Activated T-cell treated with anti-CD3 and anti-CD28 coated beads, Interleukin-2, amount 50 U/mL, for 1 hour (primary cell): Measurements from ENCODE around the gene KBTBD12.
"Not testable (repeated sequence)": the region's sequence is repeated elsewhere in the genome, so short reads cannot be mapped to it uniquely, and the experiment has no call there.

Experiments
- DNase-seq: peaks from one replicate; pipeline ENCODE4 v3.0.0-alpha.2; 2020

Gene KBTBD12

GRCh38 chr3:127903611-127904375 lies 11.2 kb upstream of the KBTBD12 start:
- no peak for DNase-seq

DNA sequence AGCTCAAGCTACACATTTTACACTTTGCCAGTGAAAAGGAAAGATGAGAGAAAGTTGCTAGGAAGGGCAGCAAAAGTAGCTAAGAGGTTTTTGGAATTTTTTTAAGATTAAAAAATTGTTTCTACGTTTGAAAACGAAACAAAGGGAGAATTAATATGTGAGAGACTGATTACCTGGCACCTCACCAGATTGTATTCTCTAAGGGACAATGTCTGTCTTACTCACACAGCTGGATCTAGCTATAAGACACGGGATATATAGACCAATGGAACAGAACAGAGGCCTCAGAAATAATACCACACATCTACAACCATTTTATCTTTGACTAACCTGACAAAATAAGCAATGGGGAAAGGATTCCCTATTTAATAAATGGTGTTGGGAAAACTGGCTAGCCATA lies 9.5 kb upstream of the KBTBD12 start:
- no peak for DNase-seq

DNA sequence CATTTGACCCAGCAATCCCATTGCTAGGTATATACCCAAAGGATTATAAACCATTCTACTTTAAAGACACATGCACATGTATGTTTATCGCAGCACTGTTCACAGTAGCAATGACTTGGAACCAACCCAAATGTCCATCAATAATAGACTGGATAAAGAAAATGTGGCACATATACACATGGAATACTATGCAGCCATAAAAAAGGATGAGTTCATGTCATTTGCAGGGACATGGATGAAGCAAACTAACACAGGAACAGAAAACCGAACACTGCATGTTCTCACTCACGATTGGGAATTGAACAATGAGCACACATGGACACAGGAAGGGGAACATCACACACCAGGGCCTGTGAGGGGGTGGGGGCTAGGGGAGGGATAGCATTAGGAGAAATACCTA lies 8.4 kb upstream of the KBTBD12 start:
- DNase-seq, result not testable (repeated sequence)

DNA sequence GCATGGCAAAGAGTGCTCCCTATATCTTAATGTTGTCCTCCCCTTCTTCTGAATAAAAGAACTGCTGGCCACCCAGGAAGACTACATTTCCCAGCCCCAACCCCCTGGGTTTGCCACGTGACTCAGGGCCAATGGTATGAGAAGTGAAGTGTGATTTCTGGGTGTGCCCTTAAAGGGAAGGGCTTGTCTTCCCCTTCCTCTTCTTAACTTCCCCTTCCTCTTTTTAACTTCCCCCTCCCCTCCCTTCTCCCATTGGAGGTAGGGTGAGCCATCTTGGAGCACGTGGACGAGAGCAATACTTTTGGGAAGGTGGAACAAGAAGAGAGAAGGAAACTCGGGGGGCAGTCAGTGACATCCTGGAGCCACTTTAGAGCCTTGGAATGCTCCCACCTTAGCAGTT lies 6.8 kb upstream of the KBTBD12 start:
- DNase-seq, result no peak

DNA sequence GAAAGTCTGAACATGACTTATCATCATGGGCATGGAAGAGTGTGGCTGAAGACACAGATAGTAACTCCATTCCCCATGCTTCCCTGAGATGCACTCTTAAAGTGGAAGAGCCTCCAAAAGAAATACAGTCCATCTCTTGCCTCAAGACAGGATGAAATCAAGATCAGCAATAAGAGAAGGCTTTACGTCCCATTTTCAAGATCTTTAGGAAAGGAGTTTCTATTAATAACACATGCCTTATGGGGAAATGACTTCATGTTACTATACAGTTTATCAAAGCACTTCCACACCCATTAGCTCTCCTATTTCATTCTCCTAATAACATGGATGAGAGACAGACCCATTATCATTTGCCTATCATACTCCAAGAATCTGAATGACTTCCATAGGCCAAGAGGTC lies 6.1 kb upstream of the KBTBD12 start:
- DNase-seq, result no peak

- DNase-seq, result no peak
Measured at GRCh38 chr3:127909646-127910045, 5.4 kb upstream of the KBTBD12 start.

DNA sequence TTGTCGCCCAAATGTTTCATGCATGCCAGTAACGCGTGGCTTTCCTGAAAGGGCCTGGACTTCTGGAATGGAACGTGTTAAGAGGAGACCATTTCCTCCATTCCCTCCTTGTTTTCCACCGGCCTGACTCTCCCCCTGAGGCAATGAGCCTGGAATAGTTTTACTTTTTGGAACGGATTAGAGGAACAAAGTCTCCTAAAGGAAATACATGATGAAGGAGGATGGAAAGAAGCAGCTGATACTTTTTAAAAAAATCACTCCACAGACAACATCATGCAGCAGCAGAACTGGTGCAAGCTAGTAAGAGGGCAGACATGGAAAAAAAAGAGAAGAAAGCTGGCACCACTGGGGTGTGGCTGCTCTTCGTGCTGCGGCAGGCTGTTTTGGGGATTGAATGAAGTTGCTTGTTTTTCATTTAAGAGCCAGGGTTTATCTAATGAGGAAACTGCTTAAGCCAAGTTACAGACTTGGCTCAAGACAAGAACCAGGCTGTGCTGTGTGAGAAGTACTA lies 3.6 kb upstream of the KBTBD12 start:
- no peak for DNase-seq

DNA sequence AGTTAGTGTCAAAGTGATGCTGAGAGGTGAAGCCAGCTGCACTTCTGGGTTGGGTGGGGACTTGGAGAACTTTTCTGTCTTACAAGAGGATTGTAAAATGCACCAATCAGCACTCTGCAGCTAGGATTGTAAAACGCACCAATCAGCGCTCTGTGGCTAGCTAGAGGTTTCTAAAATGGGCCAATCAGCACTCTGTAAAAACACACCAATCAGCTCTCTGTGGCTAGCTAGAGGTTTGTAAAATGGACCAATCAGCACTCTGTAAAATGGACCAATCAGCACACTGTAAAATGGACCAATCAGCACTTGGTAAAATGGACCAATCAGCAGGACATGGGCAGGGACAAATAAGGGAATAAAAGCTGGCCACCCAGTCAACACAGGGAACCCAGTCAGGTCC lies 1.2 kb upstream of the KBTBD12 start:
- not testable (repeated sequence) for DNase-seq

GRCh38 chr3:127914584-127914983 lies 448 bp upstream of the KBTBD12 start:
- no peak for DNase-seq

- DNase-seq, result no peak
Measured at GRCh38 chr3:127915937-127916493, 983 bp downstream of the KBTBD12 start.

GRCh38 chr3:127920738-127921137 lies 5.7 kb downstream of the KBTBD12 start:
- no peak for DNase-seq

- DNase-seq, result no peak
Measured at GRCh38 chr3:127923611-127924010, 8.6 kb downstream of the KBTBD12 start.

- no peak for DNase-seq
Measured at GRCh38 chr3:127925384-127925783, 10.4 kb downstream of the KBTBD12 start.

DNA sequence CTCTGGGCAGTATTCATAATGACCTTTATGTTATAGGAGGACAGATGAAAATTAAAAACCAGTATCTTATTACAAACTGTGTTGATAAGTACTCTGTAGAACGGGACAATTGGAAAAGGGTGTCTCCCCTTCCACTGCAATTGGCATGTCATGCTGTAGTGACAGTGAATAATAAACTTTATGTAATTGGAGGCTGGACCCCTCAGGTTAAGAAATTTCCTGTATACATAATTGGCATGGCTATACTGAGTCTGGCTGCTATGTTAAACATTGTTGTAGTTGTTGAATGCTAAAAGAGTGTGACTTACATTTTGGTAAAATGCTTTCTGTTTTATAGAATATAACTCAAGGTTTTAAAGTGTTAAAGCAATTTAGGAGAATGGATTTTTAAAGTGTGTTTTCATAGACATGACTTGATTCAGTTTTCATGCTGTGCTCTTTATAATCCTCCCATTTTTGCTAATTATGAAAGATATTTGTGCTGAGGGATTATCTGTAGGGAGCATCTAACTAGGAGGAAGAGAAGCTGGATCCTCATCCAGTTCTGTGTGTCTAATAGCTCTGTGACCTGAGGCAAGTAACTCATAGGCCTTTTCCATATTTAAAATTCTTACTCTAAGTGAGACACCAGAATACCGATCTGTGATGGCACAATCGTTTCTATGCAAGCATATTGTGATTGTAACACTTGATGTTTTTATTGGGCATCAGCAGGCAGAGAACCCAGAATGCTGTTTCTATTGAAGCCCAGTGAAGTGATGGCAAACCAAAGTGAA lies 13.0 kb downstream of the KBTBD12 start:
- no peak for DNase-seq

DNA sequence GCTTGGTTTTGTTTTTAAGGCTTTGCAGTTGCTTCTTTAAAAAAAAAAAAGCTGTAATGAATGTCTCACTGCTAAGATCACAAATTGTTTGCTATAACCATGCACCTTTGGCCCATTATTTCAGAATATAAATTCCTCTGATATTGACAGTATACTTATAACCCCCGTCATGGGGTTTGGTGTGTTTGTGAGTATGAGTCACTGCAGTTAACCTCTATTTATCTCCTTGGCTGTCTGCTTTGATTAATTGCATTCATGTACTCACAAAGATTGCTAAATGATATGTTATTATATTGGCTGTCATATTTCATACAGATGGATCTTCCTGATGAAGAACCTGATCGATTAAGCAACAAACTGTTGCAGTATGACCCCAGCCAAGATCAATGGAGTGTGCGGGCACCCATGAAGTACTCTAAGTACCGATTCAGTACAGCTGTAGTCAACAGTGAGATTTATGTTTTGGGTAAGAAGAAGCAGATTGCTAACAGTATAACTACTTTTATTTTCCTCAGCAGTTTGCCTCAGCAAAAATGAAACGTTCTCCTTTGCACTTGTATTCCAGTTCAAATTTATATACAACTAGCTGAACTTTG lies 14.9 kb downstream of the KBTBD12 start:
- no peak for DNase-seq

GRCh38 chr3:127933396-127933795 lies 18.4 kb downstream of the KBTBD12 start:
- DNase-seq, result no peak

DNA sequence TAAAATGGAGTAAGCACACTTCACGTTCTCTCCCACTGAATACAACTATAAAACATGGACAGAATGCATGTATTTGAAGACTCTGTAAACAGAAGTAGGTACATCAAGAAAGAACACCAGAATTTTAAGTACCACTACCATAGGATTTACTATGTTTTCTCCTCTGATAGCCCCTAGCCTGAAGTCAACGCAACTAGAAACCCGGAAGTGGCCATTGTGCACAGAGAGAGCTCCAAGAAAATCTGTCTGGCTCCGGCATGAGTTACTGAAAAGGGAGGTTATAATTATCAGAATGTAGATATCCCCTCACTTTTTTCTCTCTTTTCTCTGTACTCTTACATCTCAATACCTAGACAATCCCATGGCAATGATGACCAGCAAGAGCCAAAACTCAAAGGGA lies 23.8 kb downstream of the KBTBD12 start:
- no peak for DNase-seq

DNA sequence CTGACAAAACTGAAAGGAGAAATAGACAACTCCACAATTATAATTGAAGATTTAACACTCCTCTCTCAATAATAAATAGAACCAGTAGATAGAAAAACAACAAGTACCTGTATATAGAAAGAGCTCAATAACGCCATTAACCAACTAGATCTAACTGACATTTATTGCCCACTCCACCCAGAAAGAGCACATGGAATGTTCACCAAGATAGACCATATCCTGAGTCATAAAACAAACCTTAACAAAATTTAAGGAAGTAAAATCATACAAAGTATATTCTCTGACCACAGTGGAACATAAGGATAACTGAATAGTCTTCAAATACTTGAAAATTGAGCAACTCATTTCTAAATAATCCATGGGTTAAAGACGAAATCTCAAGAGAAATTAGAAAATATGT lies 25.1 kb downstream of the KBTBD12 start:
- no peak for DNase-seq

- no peak for DNase-seq
Measured at GRCh38 chr3:127942613-127943012, 27.6 kb downstream of the KBTBD12 start.

GRCh38 chr3:127948211-127948610 lies 33.2 kb downstream of the KBTBD12 start:
- no peak for DNase-seq

GRCh38 chr3:127949446-127950055 lies 34.5 kb downstream of the KBTBD12 start:
- DNase-seq, result no peak

- DNase-seq, result no peak
Measured at GRCh38 chr3:127951276-127951675, 36.2 kb downstream of the KBTBD12 start.
